ENCODE results near the gene LUZP1. TPM values are rescaled to one million over a fixed set of nuclear protein-coding genes. Genes with fewer than 3 reads are reported as not detected.

The LUZP1 gene
- total RNA-seq, result 18.0 TPM

GRCh38 chr1:23168445-23169194, at the start of gene LUZP1:
Gene LUZP1, minus strand, starts transcription at chr1:23168856.
- Histone ChIP-seq H3K9me3 (no peaks in the 10 kb centered on the region), H3K27me3 (no peaks in the 10 kb centered on the region), H3K4me3 (peak within 1 kb of the TSS; percentile 93 to 98), H3K27ac (peak within 1 kb of the TSS; percentile 86 to 92), H3K36me3 (no peaks in the 10 kb centered on the region), H3K4me1 (peaks cover 7 to 28% of the 10 kb centered on the region in 2 donors)
- TF ChIP-seq, protein P1, sequence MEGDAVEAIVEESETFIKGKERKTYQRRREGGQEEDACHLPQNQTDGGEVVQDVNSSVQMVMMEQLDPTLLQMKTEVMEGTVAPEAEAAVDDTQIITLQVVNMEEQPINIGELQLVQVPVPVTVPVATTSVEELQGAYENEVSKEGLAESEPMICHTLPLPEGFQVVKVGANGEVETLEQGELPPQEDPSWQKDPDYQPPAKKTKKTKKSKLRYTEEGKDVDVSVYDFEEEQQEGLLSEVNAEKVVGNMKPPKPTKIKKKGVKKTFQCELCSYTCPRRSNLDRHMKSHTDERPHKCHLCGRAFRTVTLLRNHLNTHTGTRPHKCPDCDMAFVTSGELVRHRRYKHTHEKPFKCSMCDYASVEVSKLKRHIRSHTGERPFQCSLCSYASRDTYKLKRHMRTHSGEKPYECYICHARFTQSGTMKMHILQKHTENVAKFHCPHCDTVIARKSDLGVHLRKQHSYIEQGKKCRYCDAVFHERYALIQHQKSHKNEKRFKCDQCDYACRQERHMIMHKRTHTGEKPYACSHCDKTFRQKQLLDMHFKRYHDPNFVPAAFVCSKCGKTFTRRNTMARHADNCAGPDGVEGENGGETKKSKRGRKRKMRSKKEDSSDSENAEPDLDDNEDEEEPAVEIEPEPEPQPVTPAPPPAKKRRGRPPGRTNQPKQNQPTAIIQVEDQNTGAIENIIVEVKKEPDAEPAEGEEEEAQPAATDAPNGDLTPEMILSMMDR (IDR thresholded peaks at IDR 0.05), result no peak
- peak; percentile 42 to 92 for DNase-seq (ENCODE audit: low spot score in 2 of 2)
- intact Hi-C loops (cut with DNase I), result loop anchor here (1.0 to 5.0 kb wide), 2 partner anchors 9 to 66 kb away; no protein-coding TSS in a partner anchor

- Histone ChIP-seq H3K4me3 (peak within 1 kb of the TSS; percentile 40 to 56), H3K27me3 (peaks cover 16% of the 10 kb centered on the region), H3K27ac (no peak within 1 kb of the TSS), H3K4me1 (peaks cover 3 to 5% of the 10 kb centered on the region in 2 donors), H3K36me3 (no peaks in the 10 kb centered on the region), H3K9me3 (no peaks in the 10 kb centered on the region)
- DNase-seq (ENCODE audit: low spot score in 2 of 2), result no peak
- intact Hi-C loops (cut with DNase I), result no loop called here
- TF ChIP-seq, protein P1 (IDR thresholded peaks at IDR 0.05), result no peak
Measured at GRCh38 chr1:23217421-23218115, 48.9 kb upstream of the LUZP1 start, which contains the start of gene HTR1D. Gene HTR1D, minus strand, starts transcription at chr1:23217502. Its CDS starts 23,283 bp downstream, at chr1:23194219.

- TF ChIP-seq, protein P1 (IDR thresholded peaks at IDR 0.05), result peak in 2 of 3 experiments; percentile 5 to 28
- intact Hi-C loops (cut with DNase I), result no loop called here
Measured at GRCh38 chr1:23216771-23217420, 48.2 kb upstream of the LUZP1 start.

GRCh38 chr1:23215751-23216449, 47.2 kb upstream of the LUZP1 start:
- Histone ChIP-seq H3K36me3 (no peaks in the 10 kb centered on the region), H3K27me3 (peaks cover 16% of the 10 kb centered on the region), H3K4me3 (no peak overlapping the region), H3K27ac (no peak overlapping the region), H3K9me3 (no peaks in the 10 kb centered on the region), H3K4me1 (peaks cover 3 to 5% of the 10 kb centered on the region in 2 donors)
- intact Hi-C loops (cut with DNase I), result no loop called here
- TF ChIP-seq, protein P1 (IDR thresholded peaks at IDR 0.05), result no peak
- no peak for DNase-seq (ENCODE audit: low spot score in 2 of 2)

More at GRCh38 chr1:23216771-23217420, 48.2 kb upstream of the LUZP1 start:
- Histone ChIP-seq H3K36me3 (no peaks in the 10 kb centered on the region), H3K4me3 (peak overlapping the region; percentile 40 to 56), H3K9me3 (no peaks in the 10 kb centered on the region), H3K27me3 (peaks cover 16% of the 10 kb centered on the region), H3K27ac (no peak overlapping the region), H3K4me1 (peaks cover 3 to 5% of the 10 kb centered on the region in 2 donors)
- no peak for DNase-seq (ENCODE audit: low spot score in 2 of 2)

GRCh38 chr1:23215291-23215690, 46.6 kb upstream of the LUZP1 start:
- TF ChIP-seq, protein P1 (IDR thresholded peaks at IDR 0.05), result no peak
- Histone ChIP-seq H3K36me3 (no peaks in the 10 kb centered on the region), H3K9me3 (no peaks in the 10 kb centered on the region), H3K27me3 (peaks cover 16% of the 10 kb centered on the region), H3K4me3 (no peak overlapping the region), H3K4me1 (peaks cover 3 to 5% of the 10 kb centered on the region in 2 donors), H3K27ac (no peak overlapping the region)
- intact Hi-C loops (cut with DNase I), result no loop called here
- DNase-seq (ENCODE audit: low spot score in 2 of 2), result no peak

All from ascending aorta (tissue), 2 donors.